ENCODE measurements around the gene GTF3A.

Gene GTF3A

DNA sequence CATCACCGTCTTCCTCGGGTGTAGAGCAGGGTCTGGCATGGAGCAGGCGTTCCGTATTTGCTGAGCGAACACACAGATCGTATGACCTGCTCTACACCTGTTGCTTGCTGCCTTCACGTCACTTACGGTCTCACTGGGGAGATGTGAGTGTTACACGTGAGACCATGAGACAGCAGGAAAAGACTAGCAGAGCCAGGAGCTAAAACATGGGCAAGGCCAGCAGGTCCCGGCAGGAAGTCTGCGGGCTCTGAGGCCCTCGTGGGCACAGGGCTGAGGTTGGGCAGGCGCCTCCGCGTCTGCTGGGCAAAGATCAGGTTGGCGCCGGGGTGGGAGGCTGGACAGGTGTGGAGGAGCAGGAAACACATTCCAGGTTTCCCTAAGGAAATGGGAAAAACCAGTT is 19.7 kb upstream of the GTF3A start:
- TF ChIP-seq, protein P1, sequence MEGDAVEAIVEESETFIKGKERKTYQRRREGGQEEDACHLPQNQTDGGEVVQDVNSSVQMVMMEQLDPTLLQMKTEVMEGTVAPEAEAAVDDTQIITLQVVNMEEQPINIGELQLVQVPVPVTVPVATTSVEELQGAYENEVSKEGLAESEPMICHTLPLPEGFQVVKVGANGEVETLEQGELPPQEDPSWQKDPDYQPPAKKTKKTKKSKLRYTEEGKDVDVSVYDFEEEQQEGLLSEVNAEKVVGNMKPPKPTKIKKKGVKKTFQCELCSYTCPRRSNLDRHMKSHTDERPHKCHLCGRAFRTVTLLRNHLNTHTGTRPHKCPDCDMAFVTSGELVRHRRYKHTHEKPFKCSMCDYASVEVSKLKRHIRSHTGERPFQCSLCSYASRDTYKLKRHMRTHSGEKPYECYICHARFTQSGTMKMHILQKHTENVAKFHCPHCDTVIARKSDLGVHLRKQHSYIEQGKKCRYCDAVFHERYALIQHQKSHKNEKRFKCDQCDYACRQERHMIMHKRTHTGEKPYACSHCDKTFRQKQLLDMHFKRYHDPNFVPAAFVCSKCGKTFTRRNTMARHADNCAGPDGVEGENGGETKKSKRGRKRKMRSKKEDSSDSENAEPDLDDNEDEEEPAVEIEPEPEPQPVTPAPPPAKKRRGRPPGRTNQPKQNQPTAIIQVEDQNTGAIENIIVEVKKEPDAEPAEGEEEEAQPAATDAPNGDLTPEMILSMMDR (IDR thresholded peaks at IDR 0.05; ENCODE audit: control insufficient read depth, extremely low read depth, insufficient read depth) = no peak

DNA sequence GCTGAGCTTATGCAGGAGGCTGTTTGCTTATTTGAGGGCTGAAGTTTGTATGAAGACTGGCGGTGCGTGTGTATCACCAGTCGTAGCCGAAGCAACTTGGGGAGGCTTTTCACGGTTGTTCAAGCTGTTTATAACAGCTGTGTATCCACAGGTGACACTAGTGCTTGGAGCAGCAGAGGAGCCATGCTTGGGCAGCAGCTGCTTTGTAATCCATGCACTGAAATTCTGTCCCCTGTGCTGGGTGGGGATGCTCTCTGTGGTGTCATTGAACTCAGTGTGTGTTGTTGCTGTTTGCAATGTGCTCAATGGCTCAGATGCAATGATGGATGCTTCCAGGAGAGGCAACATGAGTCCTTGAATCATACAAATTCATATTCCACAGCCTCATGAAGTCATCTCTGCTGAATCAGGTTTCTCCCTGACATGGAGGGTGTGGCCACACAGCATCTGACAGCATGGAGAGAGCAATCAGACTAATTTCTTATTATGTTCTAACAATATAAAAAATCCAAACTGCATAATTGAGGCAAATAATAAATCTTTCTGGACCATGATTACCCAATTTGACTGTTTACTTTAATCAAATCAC is 18.8 kb upstream of the GTF3A start:
- TF ChIP-seq, protein P1 (IDR thresholded peaks at IDR 0.05; ENCODE audit: control insufficient read depth, extremely low read depth, insufficient read depth) = no peak
- DNase-seq (ENCODE audit: low read depth) = no peak
- no peak overlapping the region for H3K4me3 ChIP-seq (ENCODE audit: low read depth, low read length)

More for the DNA sequence above, 19.7 kb upstream of the GTF3A start:
- DNase-seq (ENCODE audit: low read depth) = no peak
- no peak overlapping the region for H3K4me3 ChIP-seq (ENCODE audit: low read depth, low read length)

DNA sequence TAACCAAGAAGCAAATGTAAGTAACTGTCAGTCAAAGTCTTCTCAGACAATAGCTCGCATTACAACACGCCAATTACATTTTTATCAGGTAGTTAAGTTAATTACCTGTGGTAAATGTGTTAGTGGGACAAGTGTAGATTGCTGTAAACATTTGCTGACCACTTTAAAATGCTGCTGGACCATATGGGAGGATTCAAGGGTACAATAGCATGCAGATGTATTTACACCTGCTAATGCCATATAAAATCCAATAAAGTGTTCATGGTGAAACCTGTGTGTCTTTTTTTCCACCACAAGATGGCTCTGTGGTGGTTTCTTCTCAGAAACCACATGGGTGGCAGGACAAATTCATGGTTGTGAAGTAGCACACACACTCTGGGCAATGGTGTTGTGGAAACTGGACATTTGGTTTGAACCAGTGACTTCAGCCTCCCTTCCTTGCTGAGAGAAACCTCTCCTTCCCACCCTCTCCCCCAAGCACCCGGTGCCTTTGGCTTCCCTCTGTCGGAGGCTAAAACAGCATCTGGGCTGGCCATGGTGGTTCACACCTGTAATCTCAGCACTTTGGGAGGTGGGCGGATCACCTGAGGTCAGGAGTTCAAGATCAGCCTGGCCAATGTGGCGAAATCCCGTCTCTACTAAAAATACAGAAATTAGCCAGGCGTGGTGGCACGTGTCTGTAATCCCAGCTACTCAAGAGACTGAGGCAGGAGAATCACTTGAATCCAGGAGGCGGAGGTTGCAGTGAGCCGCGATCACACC is 18.1 kb upstream of the GTF3A start:
- TF ChIP-seq, protein P1 (IDR thresholded peaks at IDR 0.05; ENCODE audit: control insufficient read depth, extremely low read depth, insufficient read depth) = peak; percentile 55
- DNase-seq (ENCODE audit: low read depth) = no peak
- H3K4me3 ChIP-seq (ENCODE audit: low read depth, low read length) = no peak overlapping the region

DNA sequence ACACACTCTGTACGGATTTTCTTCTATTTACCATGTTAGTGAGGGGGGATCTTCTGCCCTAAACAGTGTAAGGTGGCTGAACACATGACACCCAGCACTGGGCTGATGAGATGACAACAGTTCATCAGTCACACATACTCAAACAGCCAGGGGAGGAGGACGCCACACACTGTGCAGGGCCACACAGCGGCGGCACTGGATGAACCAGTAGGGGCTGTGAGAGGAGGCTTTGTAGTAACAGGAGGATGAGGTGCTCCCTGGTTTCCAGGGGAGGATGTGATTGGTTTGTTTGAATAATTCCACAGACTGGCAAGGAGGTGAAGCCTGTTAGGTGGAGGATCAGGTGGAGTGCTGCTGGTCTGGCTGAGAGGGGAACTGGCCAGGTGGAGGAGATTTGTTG is 16.3 kb upstream of the GTF3A start:
- no peak for DNase-seq (ENCODE audit: low read depth)
- TF ChIP-seq, protein P1 (IDR thresholded peaks at IDR 0.05; ENCODE audit: control insufficient read depth, extremely low read depth, insufficient read depth) = no peak
- no peak overlapping the region for H3K4me3 ChIP-seq (ENCODE audit: low read depth, low read length)

DNA sequence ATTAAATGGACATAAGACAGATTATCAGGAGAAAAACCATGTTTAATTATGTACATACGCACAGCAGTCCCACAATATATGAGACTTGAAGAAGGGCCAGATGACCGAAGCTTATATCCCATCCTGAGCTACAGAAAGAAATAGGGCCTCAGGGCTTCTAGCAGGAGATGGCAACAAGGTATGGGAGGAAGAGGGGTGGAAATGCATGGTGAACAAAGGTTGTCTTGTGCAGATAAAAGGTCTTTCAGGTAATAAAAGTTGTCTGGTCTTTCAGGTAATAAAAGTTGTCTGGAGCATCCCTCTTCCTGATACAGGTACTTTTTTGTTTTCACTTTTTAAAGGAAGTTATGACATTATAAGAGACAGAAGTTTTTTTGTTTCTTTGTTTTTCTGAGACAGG is 15.4 kb upstream of the GTF3A start:
- DNase-seq (ENCODE audit: low read depth) = no peak
- H3K4me3 ChIP-seq (ENCODE audit: low read depth, low read length) = no peak overlapping the region
- TF ChIP-seq, protein P1 (IDR thresholded peaks at IDR 0.05; ENCODE audit: control insufficient read depth, extremely low read depth, insufficient read depth) = no peak

DNA sequence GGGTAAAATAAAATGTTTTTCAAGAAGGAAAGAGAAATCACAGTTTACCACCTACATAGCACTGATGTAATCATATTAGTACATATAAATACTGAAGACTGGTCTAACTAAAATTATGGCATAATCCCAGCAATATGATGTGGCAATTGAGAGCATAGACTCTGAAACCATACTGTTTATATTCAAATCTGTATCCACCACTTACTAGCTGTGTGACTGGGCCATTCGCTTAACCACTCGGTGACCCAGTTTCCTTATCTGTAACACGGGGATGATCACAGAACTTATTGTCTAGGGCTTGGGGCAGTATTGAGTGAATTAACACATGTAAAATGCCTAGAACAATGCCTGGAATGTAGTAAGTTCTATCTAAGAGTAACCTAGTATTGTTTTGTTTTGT is 13.1 kb upstream of the GTF3A start:
- TF ChIP-seq, protein P1 (IDR thresholded peaks at IDR 0.05; ENCODE audit: control insufficient read depth, extremely low read depth, insufficient read depth) = no peak
- DNase-seq (ENCODE audit: low read depth) = no peak
- H3K4me3 ChIP-seq (ENCODE audit: low read depth, low read length) = no peak overlapping the region

Measured in LNCaP clone FGC (cell line).